ENCODE data around the gene TEX26.

Gene TEX26

DNA sequence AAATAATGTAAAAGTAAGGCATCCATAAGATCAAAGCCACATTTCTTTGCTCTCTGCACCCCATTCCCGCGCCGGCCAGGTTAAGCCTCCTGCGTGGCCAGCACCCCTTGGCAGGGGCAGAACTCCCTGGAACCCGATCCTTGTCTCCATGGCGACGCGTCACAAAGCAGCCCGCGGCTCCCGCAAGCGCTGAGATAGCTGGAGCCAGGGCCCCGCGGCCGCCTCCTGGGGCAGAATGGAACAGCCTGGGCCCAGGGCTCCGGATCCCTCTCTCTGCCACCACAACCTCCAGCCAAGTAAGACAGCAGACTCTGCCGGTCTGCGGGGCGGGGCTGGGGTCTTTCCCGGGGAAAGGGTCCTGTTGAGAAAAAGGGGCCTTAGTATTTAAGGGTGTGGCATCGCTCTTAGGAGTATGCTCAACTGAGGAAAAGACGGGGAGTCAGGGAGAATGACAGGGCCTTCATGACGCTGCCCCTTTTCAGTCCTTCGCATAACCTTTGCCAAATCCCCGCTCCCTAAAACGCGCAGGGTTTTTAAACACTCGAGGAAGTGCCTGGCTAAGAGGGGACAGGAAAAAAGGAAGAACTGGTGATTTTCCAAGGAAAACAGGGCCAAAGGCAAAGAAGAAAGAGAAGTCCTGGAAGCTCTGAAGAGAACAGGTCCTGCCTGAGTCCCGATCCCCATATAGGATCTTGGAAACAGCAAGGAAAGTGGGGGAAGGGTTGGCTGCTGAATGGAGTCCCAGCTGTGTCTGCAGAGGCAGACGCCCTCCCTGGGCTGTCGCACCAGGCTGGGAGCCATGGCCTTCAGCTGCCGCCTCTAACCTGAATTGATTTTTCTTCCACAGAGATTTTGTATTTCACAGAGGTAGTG is at the start of gene TEX26:
Gene TEX26, plus strand, starts transcription at position 176 of the 873 bp plus-strand sequence. Its CDS starts 60 bp downstream, at position 236.
- no peak for DNase-seq (ENCODE audit: low read depth)

GRCh38 chr13:30882996-30883766 is 49.3 kb upstream of the TEX26 start:
- DNase-seq (ENCODE audit: low read depth), result no peak

DNA sequence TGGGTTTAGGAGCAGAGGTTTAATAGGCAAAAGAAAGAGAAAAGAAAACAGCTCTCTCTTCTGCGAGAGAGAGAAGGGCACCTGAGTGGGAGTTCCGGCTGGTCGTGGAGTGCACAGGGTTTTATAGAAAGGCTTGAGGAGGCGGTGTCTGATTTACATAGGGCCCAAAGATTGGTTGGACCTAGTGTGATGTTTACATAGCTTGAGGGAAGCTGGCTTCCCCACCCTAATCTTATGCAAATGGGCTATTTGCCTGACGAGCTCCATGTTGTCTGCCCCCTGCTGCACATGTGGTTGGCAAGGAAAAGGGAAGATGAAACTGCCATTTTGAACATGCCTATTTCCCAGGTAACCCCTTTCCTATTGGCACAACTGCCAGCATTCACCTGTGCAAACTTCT is 47.9 kb upstream of the TEX26 start:
- DNase-seq (ENCODE audit: low read depth), result no peak

DNA sequence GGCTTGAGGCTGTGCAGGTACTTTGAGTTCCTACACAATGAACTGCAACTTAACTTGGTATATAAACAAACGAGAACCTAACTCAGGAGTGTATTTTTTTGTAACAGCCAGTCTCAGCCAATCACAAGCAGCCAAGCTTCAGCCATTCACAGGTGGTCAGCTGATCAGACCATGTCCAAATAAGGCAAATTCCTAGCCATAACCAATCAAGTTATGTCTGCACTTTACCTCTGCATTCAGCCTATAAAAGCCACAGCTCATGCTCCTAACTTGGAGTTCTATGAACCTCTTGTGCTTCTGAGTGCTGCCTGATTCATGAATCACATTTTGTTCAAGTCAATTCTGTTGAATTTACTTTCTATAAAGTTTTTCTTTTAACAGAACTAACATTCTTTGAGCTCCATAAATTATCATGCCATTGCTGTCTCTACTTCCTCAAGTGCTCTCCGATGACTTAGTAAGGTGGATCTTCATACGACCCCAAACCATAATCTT is 43.2 kb upstream of the TEX26 start:
- no peak for DNase-seq (ENCODE audit: low read depth)

- no peak for DNase-seq (ENCODE audit: low read depth)
Observed at GRCh38 chr13:30892966-30893365, 39.5 kb upstream of the TEX26 start.

- no peak for DNase-seq (ENCODE audit: low read depth)
Observed at GRCh38 chr13:30895773-30896172, 36.7 kb upstream of the TEX26 start.

DNA sequence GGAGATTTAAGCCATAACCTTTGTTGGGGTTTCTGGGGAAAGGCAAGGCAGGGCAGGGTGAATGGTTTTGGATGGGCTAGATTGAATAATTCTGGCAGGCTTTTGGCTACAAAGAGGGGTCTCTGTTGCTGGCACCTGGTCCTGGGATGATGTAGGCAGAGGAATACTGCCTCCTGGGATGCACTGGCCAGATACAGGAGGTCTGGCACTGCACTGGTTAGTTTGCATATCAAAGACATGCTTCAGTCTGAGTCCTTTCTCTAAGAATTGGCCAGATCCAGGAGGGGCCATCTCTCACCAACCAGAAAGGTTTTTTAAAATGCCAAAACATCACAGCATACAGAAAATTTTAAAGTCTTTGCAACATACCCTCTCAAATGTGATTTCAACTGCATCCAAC is 34.4 kb upstream of the TEX26 start:
- DNase-seq (ENCODE audit: low read depth), result no peak

DNA sequence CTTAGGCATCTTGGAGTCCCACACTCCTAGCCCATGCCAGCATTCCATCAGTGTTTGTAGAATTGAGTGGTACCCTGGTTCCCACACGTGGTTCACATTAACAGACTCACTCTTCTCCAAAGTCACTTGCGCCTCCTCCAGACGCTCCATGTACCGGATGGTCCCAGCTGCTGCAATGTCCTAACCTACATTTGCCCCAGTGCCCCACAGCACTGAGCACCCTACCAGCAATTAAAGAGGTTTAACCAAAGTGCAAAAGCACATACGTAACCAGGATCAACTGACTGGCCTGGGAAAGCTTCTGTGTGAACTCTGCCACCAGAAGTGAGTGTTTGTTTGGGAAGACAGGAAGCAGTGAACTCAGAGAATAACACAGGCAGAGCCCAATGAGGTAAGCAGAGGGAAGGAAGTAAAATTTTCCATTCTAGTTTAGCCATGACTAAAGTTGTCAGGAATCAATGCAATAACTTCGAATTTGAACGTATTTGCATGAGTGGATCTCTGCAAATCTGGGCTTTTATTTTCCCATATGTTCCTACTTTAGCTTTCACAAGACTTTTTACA is 33.7 kb upstream of the TEX26 start:
- DNase-seq (ENCODE audit: low read depth), result no peak

DNA sequence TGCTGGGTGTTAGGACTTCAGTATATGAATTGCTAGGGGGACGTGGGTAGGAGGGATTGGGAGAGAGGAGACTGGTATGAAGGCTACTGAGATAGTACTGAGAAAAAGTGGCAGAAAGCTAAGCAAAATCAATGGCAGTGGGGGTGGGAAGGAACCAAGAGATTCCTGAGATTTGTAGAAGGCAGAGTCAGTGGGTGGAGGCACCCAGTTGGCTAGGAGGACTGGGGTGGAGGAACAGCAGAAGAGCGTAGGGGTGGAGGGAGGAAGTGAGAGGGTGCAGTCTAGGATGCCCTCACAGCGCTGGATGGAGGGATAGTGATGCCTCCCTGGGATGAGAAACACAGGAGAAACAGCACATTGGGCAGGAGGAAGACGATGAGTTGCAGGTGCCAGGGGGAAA is 32.0 kb upstream of the TEX26 start:
- no peak for DNase-seq (ENCODE audit: low read depth)

GRCh38 chr13:30900952-30901749 is 31.3 kb upstream of the TEX26 start:
- DNase-seq (ENCODE audit: low read depth), result no peak

GRCh38 chr13:30904043-30904442 is 28.4 kb upstream of the TEX26 start:
- no peak for DNase-seq (ENCODE audit: low read depth)

DNA sequence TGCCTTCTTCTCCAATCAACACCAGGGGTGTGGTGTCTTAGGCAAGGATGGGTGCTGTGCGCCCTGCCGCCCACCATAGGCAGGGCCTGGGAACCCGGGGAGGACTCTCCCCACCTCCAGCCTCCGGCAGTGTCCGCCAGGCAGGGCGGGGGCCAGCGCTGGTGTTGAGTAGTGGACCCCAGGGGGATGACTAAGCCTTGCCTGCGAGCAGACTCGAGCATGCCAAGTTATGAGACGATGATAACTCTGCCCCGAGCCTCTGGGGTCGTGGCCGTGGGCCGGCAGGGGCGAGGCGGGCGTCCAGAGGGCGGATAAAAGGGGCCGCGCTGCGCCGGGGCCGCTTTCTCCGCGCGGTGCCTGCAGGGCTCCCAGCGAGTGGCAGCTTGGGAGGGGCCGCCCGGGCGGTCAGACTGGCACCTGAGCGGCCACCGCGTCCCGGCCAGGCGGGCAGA is 26.5 kb upstream of the TEX26 start, which contains the start of gene MEDAG:
Gene MEDAG, plus strand, starts transcription at position 340 of the 452 bp plus-strand sequence. CDS start 245 bp downstream, outside the sequence.
- no peak for DNase-seq (ENCODE audit: low read depth)

DNA sequence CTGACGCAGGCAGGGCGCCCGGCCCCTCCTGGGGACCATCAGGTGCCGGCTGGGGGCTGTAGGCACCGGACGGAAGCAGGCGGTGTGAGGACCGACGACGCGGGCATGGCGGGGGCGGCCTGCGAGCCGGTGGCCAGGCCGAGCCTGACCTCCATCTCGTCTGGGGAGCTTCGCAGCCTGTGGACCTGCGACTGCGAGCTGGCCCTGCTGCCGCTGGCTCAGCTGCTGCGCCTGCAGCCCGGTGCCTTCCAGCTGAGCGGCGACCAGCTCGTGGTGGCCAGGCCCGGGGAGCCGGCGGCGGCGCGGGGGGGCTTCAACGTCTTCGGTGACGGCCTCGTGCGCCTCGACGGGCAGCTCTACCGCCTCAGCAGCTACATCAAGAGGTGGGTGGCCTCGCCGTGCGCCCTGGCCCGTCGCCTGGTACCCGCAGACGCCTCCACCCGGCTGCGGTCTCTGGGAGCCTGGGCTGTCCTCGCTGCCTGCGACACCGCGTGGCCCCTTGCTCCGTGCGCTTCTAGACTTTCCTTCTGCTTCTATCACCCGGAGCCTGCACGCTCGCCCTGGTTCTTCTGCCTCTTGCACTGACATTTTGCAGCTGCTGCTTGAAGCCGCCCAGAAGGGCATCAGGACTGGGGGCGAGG is 25.9 kb upstream of the TEX26 start:
- no peak for DNase-seq (ENCODE audit: low read depth)

DNA sequence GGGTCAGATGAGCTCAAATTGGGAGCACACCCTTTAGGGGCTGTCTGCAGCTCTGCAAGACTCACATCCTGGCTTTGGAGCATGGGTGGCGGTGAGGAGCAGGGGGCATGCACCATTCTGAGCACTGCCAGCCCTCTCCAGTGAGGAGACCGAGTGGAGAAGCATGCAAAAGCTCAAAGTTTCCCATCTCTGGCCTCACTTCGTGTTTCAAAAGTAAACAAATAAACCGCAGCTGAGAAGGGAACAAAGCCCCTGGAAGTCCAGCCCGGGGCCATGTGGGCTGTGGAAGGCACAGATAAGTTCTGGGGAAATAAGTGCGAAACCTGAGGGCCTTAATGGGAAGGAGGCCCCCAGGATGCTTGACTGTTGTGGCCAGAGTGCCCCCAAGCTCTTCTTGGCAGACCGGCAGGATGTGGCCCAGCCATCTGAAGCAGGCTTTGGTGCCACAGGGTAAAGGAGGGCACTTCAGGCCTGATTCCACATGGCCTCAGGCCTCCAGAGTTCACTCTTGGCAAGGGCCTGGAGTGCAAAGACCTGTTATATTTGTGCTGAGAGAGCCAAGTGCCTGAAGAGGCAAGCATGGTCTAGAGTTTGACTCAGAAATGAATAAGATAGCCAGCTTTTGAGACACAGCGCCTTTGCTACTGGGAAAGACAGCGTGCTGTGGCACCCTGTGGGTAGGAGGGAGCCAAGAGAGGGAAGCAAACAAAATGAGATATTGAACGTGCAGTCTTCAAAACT is 25.2 kb upstream of the TEX26 start:
- no peak for DNase-seq (ENCODE audit: low read depth)

GRCh38 chr13:30908416-30908980 is 24.0 kb upstream of the TEX26 start:
- DNase-seq (ENCODE audit: low read depth), result no peak

GRCh38 chr13:30910676-30911075 is 21.8 kb upstream of the TEX26 start:
- no peak for DNase-seq (ENCODE audit: low read depth)

GRCh38 chr13:30915691-30916541 is 16.5 kb upstream of the TEX26 start:
- DNase-seq (ENCODE audit: low read depth), result no peak

DNA sequence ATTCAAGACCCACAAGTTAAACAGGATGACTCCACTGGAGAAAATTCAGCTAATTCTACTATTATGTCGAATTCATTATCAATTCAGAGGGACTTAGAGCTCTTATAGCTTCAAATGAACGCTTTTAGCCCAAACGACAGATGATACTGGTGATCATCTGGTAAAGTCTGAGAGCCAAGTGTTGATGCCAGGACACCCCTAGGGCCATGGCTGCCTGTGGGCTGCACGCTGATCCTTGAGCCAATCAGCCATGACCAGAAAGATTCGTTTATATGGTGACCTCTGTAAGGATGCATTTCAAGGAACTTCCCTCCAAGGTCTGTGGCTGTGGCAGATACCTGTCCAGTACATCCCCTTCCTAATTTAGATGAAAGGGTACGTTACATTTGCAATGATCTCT is 15.5 kb upstream of the TEX26 start:
- no peak for DNase-seq (ENCODE audit: low read depth)

Measured in stimulated activated CD8-positive, alpha-beta memory T cell treated with anti-CD3 and anti-CD28 coated beads, Interleukin-12 subunit alpha, Interleukin-12 subunit beta, amount 100 ng/mL, for 4 hours (primary cell).